Fibroblast of the conjunctiva (primary cell): ENCODE results near the gene MROH9.

ENCODE experiments used
- DNase-seq: peaks from one replicate; pipeline ENCODE4 v3.0.0-alpha.2; 2010; ENCODE audit warnings: low read depth

Gene MROH9

GRCh38 chr1:171083222-171083621, 147.9 kb downstream of the MROH9 start:
- no peak for DNase-seq

DNA sequence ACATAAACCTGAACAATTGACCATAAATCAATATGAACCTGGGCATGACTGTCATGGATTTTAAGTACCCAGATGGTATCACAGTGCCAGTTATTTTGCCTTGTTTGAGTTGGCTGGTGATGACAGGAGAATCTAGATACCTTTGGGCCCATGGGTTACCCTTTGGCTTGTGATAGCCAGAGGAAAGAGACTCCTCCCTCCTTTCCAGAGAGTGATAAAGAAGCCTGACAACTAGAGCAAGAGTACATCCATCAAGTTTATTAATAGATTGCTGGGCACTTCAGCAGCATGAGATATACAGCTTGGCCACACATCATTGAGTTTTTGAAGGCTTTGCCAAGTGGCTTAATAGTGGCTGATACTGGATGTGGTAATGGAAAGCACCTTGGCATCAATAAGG, 148.8 kb downstream of the MROH9 start:
- no peak for DNase-seq

GRCh38 chr1:171084870-171085269, 149.5 kb downstream of the MROH9 start:
- DNase-seq: no peak

DNA sequence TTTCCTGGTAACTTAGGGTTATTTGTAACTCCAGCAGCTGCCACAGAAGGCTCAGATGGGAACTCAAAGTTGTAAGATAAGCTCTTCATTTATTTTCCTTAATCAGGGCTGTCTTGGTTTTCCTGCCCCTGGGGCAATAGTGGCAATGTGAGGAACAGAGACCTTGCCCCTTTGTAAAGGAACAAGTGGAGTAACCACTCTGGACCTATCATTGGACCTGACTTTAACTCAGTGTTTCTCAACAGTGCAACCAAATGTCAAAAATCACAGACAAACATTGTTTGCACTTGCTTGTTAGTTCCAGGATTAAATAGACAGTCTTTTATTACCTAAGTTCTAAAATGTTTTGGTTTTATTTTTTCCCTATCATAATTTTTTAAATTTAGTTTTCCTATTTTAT, 152.6 kb downstream of the MROH9 start:
- DNase-seq: no peak

GRCh38 chr1:171090604-171091003, 155.3 kb downstream of the MROH9 start, which contains the start of gene FMO3:
Gene FMO3 (plus strand): TSS chr1:171090905. CDS start chr1:171092659, 1,754 bp downstream.
- DNase-seq: no peak

GRCh38 chr1:171103862-171104261, 168.5 kb downstream of the MROH9 start:
- DNase-seq: no peak

- no peak for DNase-seq
Measured at GRCh38 chr1:171107262-171107940, 172.1 kb downstream of the MROH9 start.

- no peak for DNase-seq
Measured at GRCh38 chr1:171107969-171108368, 172.6 kb downstream of the MROH9 start.

DNA sequence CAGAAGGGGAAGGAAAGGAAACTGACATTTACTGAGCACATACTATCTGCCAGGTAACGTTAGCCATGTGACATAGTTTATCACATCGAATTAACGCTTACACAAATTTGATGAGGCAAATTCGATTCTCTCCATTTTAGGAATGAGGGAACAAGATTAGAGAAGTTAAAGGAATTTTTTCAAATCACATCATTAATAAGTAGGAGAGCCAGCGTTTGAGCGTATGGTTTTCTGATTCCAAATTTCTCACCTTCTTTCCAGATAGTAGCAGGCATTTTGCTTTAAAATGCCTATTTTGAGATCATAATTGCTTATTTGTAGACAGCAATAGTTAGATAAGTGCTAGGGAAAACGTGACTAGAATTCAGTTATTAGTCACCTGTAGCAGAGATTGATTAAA, 174.6 kb downstream of the MROH9 start:
- no peak for DNase-seq

DNA sequence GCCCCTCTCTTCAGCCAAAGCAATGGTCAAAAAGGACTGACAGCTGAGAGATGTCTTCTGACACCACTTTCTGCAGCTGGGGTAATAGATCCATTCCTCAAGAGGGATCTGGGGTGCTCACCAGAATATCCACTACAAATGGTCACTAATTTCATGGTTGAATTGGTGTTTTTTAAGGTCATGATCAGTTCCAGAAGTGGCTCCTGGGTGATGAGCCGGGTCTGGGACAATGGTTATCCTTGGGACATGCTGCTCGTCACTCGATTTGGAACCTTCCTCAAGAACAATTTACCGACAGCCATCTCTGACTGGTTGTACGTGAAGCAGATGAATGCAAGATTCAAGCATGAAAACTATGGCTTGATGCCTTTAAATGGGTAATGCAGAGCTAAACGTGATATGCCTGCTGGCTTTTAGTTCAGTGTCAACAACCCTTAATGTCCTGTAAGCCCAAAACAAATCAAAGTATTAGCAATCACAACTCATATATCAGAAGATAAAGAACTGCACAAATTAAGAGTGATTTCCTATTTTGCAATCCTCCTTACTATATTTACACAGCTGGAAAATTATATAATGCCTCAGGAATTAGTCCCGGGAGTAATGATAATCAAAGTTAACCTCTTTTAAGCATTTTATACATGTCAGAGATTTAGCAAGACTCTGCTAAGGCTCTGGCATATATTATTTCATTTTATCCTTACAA, 175.4 kb downstream of the MROH9 start:
- DNase-seq: peak; percentile 35

DNA sequence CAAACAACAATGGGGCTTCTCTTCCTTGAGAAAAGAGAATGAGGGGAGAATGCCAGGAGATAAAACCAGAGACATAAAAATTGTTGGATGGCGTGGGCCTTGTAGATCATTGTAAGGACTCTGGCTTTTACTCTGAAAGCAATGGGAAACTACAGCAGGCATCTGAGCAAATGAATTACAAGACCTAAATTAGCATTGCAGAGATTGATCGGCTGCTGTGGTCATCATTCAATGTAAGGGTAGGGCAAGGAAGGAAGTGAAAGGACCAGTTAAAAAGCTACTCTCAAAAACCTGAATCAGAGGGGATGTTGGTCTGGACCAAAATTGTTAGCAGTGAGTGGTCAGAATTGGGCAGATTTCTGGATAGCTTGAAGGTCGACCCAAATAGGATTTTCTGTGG, 176.8 kb downstream of the MROH9 start:
- DNase-seq: no peak

GRCh38 chr1:171113382-171113781, 178.0 kb downstream of the MROH9 start:
- no peak for DNase-seq
